Measurements from ENCODE around the gene PRODH2. TPM values are rescaled to one million over a fixed set of nuclear protein-coding genes. Genes with fewer than 3 reads are reported as not detected.

PRODH2 gene
- total and polyA plus RNA-seq, 4 donors, result 56.4 to 156 (median 114) TPM

DNA sequence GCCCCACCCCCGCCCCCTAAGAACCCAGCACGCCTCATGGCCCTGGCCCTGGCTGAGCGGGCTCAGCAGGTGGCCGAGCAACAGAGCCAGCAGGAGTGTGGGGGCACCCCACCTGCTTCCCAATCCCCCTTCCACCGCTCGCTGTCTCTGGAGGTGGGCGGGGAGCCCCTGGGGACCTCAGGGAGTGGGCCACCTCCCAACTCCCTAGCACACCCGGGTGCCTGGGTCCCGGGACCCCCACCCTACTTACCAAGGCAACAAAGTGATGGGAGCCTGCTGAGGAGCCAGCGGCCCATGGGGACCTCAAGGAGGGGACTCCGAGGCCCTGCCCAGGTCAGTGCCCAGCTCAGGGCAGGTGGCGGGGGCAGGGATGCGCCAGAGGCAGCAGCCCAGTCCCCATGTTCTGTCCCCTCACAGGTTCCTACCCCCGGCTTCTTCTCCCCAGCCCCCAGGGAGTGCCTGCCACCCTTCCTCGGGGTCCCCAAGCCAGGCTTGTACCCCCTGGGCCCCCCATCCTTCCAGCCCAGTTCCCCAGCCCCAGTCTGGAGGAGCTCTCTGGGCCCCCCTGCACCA lies 25.3 kb downstream of the PRODH2 start:
- Histone ChIP-seq H3K9ac (ENCODE audit: low read depth in 1 of 2, low read length in 2 of 2) (no peak overlapping the region), H3K4me3 (ENCODE audit: low read depth in 1 of 3, low read length in 3 of 3) (no peak overlapping the region), H3K4me1 (ENCODE audit: control insufficient read depth in 4 of 4, insufficient read depth in 4 of 4, low read length in 3 of 4) (no peaks in the 10 kb centered on the region), H3K27ac (ENCODE audit: low read depth in 1 of 2, low read length in 2 of 2) (no peak overlapping the region), H3K36me3 (ENCODE audit: control insufficient read depth in 4 of 4, insufficient read depth in 3 of 4, low read depth in 1 of 4, low read length in 3 of 4) (no peaks in the 10 kb centered on the region), H3K9me3 (ENCODE audit: control insufficient read depth in 4 of 4, low read length in 3 of 4) (no peaks in the 10 kb centered on the region), H3K27me3 (ENCODE audit: control insufficient read depth in 4 of 4, insufficient read depth in 4 of 4, low read length in 3 of 4) (no peaks in the 10 kb centered on the region)
- DNase-seq (ENCODE audit: low spot score), result no peak
- 96% methylated on average over 15 of the region's 15 CpGs for WGBS
- no peak for TF ChIP-seq FOXA2 (IDR thresholded peaks at IDR 0.05)
- TF ChIP-seq, protein P1, sequence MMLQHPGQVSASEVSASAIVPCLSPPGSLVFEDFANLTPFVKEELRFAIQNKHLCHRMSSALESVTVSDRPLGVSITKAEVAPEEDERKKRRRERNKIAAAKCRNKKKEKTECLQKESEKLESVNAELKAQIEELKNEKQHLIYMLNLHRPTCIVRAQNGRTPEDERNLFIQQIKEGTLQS (IDR thresholded peaks at IDR 0.05), result no peak
- TF ChIP-seq, protein P2, sequence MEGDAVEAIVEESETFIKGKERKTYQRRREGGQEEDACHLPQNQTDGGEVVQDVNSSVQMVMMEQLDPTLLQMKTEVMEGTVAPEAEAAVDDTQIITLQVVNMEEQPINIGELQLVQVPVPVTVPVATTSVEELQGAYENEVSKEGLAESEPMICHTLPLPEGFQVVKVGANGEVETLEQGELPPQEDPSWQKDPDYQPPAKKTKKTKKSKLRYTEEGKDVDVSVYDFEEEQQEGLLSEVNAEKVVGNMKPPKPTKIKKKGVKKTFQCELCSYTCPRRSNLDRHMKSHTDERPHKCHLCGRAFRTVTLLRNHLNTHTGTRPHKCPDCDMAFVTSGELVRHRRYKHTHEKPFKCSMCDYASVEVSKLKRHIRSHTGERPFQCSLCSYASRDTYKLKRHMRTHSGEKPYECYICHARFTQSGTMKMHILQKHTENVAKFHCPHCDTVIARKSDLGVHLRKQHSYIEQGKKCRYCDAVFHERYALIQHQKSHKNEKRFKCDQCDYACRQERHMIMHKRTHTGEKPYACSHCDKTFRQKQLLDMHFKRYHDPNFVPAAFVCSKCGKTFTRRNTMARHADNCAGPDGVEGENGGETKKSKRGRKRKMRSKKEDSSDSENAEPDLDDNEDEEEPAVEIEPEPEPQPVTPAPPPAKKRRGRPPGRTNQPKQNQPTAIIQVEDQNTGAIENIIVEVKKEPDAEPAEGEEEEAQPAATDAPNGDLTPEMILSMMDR (IDR thresholded peaks at IDR 0.05; ENCODE audit: low read depth, low read length, missing input control), result no peak
- TF ChIP-seq EGR1 (IDR thresholded peaks at IDR 0.05; ENCODE audit: low read depth in 2 of 2), result no peak
- TF ChIP-seq GABPA (IDR thresholded peaks at IDR 0.05 in 1 of 2, conservative IDR thresholded peaks at IDR 0.05 in 1 of 2), result no peak
- TF ChIP-seq, protein P3, sequence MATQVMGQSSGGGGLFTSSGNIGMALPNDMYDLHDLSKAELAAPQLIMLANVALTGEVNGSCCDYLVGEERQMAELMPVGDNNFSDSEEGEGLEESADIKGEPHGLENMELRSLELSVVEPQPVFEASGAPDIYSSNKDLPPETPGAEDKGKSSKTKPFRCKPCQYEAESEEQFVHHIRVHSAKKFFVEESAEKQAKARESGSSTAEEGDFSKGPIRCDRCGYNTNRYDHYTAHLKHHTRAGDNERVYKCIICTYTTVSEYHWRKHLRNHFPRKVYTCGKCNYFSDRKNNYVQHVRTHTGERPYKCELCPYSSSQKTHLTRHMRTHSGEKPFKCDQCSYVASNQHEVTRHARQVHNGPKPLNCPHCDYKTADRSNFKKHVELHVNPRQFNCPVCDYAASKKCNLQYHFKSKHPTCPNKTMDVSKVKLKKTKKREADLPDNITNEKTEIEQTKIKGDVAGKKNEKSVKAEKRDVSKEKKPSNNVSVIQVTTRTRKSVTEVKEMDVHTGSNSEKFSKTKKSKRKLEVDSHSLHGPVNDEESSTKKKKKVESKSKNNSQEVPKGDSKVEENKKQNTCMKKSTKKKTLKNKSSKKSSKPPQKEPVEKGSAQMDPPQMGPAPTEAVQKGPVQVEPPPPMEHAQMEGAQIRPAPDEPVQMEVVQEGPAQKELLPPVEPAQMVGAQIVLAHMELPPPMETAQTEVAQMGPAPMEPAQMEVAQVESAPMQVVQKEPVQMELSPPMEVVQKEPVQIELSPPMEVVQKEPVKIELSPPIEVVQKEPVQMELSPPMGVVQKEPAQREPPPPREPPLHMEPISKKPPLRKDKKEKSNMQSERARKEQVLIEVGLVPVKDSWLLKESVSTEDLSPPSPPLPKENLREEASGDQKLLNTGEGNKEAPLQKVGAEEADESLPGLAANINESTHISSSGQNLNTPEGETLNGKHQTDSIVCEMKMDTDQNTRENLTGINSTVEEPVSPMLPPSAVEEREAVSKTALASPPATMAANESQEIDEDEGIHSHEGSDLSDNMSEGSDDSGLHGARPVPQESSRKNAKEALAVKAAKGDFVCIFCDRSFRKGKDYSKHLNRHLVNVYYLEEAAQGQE (IDR thresholded peaks at IDR 0.05), result no peak
- TF ChIP-seq HNF4A (conservative IDR thresholded peaks at IDR 0.05), result no peak
- TF ChIP-seq YY1 (IDR thresholded peaks at IDR 0.05), result no peak
- no peak for TF ChIP-seq TAF1 (conservative IDR thresholded peaks at IDR 0.05)
- TF ChIP-seq RXRA (IDR thresholded peaks at IDR 0.05), result no peak
- no peak for TF ChIP-seq SP1 (IDR thresholded peaks at IDR 0.05)
- TF ChIP-seq FOXA1 (IDR thresholded peaks at IDR 0.05), result no peak
- TF ChIP-seq, protein P4, sequence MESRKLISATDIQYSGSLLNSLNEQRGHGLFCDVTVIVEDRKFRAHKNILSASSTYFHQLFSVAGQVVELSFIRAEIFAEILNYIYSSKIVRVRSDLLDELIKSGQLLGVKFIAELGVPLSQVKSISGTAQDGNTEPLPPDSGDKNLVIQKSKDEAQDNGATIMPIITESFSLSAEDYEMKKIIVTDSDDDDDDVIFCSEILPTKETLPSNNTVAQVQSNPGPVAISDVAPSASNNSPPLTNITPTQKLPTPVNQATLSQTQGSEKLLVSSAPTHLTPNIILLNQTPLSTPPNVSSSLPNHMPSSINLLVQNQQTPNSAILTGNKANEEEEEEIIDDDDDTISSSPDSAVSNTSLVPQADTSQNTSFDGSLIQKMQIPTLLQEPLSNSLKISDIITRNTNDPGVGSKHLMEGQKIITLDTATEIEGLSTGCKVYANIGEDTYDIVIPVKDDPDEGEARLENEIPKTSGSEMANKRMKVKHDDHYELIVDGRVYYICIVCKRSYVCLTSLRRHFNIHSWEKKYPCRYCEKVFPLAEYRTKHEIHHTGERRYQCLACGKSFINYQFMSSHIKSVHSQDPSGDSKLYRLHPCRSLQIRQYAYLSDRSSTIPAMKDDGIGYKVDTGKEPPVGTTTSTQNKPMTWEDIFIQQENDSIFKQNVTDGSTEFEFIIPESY (IDR thresholded peaks at IDR 0.05), result no peak
- TF ChIP-seq JUND (IDR thresholded peaks at IDR 0.05), result no peak
